Stomach (tissue), 4 donors: Measurements from ENCODE around the gene ATP5F1D.

ENCODE experiments used
- EP300 ChIP-seq: sonication (generic); formaldehyde crosslinking; IDR thresholded peaks from one replicate; pipeline ENCODE4 v1.6.1; 2017; ENCODE audit warnings: antibody characterized with exemption
- POLR2A ChIP-seq, 4 donors: fragments of 450-650 bp; IDR thresholded peaks; one replicate each; pipeline ENCODE4 v1.6.1; 2016; ENCODE audit warnings: antibody characterized with exemption in 4 of 4, control low read depth in 2 of 4, mild to moderate bottlenecking in 1 of 4, moderate library complexity in 1 of 4
- POLR2AphosphoS5 ChIP-seq, 3 donors: sonication (generic); formaldehyde crosslinking; IDR thresholded peaks; one replicate each; pipeline ENCODE4 v1.6.1; 2016; ENCODE audit warnings: antibody characterized with exemption in 3 of 3
- TF ChIP-seq, protein P1 (sequence below), 7 experiments: fragments of 450-650 bp in 4 of 7; fragments of 200-600 bp in 3 of 7; sonication (generic) in 3 of 7; IDR thresholded peaks; one replicate each; pipeline ENCODE4 v1.5.1; 2016 to 2019; ENCODE audit warnings: antibody characterized with exemption in 7 of 7, control low read depth in 2 of 7, mild to moderate bottlenecking in 1 of 7

DNA sequence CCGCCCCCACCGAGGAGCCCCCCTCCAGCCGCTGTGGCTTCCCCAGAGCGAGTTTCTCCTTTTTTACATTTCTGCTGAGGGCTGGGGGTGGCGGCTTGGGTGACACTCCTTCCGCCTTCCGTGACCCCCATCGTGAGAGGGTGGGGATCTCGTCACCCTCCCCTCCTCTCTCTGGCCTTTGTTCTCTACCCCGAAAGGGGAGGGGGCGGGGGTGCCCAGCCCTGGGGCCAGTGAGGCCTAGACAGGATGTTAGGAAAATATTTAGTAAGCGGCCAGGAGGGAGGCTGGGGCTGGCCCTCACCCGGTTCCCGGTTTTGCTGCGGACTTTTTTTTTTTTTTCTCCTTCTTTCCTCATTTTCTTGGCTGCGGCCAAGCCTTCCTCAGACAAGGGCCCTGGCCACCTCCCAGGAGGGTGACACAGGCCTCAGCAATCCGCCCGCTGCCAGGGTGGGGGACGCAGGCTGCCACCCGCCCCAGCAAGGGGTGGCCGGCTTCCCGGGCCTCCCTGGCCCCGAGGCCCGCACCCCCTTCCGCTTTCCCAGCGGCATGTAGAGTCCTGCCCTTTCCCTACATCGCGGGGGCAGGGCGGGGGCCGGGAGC lies 10.8 kb downstream of the ATP5F1D start:
- peak in 2 of 3 donors; percentile 48 to 78 for TF ChIP-seq POLR2AphosphoS5 (IDR thresholded peaks at IDR 0.05)
- TF ChIP-seq, protein P1, sequence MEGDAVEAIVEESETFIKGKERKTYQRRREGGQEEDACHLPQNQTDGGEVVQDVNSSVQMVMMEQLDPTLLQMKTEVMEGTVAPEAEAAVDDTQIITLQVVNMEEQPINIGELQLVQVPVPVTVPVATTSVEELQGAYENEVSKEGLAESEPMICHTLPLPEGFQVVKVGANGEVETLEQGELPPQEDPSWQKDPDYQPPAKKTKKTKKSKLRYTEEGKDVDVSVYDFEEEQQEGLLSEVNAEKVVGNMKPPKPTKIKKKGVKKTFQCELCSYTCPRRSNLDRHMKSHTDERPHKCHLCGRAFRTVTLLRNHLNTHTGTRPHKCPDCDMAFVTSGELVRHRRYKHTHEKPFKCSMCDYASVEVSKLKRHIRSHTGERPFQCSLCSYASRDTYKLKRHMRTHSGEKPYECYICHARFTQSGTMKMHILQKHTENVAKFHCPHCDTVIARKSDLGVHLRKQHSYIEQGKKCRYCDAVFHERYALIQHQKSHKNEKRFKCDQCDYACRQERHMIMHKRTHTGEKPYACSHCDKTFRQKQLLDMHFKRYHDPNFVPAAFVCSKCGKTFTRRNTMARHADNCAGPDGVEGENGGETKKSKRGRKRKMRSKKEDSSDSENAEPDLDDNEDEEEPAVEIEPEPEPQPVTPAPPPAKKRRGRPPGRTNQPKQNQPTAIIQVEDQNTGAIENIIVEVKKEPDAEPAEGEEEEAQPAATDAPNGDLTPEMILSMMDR (IDR thresholded peaks at IDR 0.05), result no peak
- TF ChIP-seq EP300, result peak; percentile 15
- no peak for TF ChIP-seq POLR2A (IDR thresholded peaks at IDR 0.05)
